OCI-LY1 (cell line): ENCODE data around the gene UROC1.

ENCODE experiments used
- H2AFZ ChIP-seq: fragments of 200-600 bp; sonication (generic), shearing (Covaris generic); 2 replicates; pipeline ENCODE4 v1.6.0; 2014; ENCODE audit warnings: antibody characterized with exemption, mild to moderate bottlenecking, low read length
- H3F3A ChIP-seq: fragments of 200-600 bp; sonication (generic), shearing (Covaris generic); 2 replicates; pipeline ENCODE4 v1.6.0; 2014; ENCODE audit warnings: mild to moderate bottlenecking, antibody characterized with exemption, low read length, moderate library complexity; ENCODE audit not compliant: insufficient read depth
- H3K27ac ChIP-seq: fragments of 200-600 bp; sonication (generic); 2 replicates; pipeline ENCODE4 v1.5.1; 2014; ENCODE audit warnings: low read length, mixed run types, mild to moderate bottlenecking, low read depth; ENCODE audit not compliant: poor library complexity, severe bottlenecking
- H3K27me3 ChIP-seq: fragments of 200-600 bp; sonication (generic); 2 replicates; pipeline ENCODE4 v1.6.0; 2014; ENCODE audit warnings: antibody characterized with exemption, mild to moderate bottlenecking, low read length, moderate library complexity; ENCODE audit not compliant: insufficient read depth
- H3K36me3 ChIP-seq: fragments of 200-600 bp; sonication (generic); 2 replicates; pipeline ENCODE4 v1.6.1; 2014; ENCODE audit warnings: mild to moderate bottlenecking, antibody characterized with exemption, low read length, moderate library complexity, mixed read lengths; ENCODE audit not compliant: insufficient read depth
- H3K4me1 ChIP-seq: fragments of 200-600 bp; sonication (generic); 2 replicates; pipeline ENCODE4 v1.5.1; 2014; ENCODE audit warnings: mild to moderate bottlenecking, low read length, moderate library complexity; ENCODE audit not compliant: insufficient read depth, severe bottlenecking
- H3K4me2 ChIP-seq: fragments of 200-600 bp; sonication (generic), shearing (Covaris generic); 2 replicates; pipeline ENCODE4 v1.6.1; 2014; ENCODE audit warnings: low read length
- H3K4me3 ChIP-seq: fragments of 200-600 bp; sonication (generic); 2 replicates; pipeline ENCODE4 v1.5.1; 2014; ENCODE audit warnings: low read length, low read depth, mild to moderate bottlenecking, mixed read lengths; ENCODE audit not compliant: poor library complexity, severe bottlenecking
- H3K79me2 ChIP-seq: fragments of 200-600 bp; shearing (Covaris generic); 2 replicates; pipeline ENCODE4 v1.6.1; 2016; ENCODE audit warnings: mixed run types, low read length, mixed read lengths; ENCODE audit not compliant: insufficient read depth
- H3K9ac ChIP-seq: fragments of 200-600 bp; sonication (generic), shearing (Covaris generic); 2 replicates; pipeline ENCODE4 v1.6.1; 2014; ENCODE audit warnings: mild to moderate bottlenecking, low read length, mixed read lengths
- H3K9me2 ChIP-seq: fragments of 200-600 bp; sonication (generic), shearing (Covaris generic); 2 replicates; pipeline ENCODE4 v1.6.1; 2014; ENCODE audit warnings: low read depth, mild to moderate bottlenecking, low read length, mixed read lengths
- H3K9me3 ChIP-seq: fragments of 200-600 bp; shearing (Covaris generic); 2 replicates; pipeline ENCODE4 v1.6.1; 2014; ENCODE audit warnings: low read length, mixed read lengths
- H4K20me1 ChIP-seq: fragments of 200-600 bp; sonication (generic), shearing (Covaris generic); 2 replicates; pipeline ENCODE4 v1.6.0; 2016; ENCODE audit warnings: mild to moderate bottlenecking, low read length; ENCODE audit not compliant: insufficient read depth
- CTCF ChIP-seq: fragments of 200-600 bp; sonication (generic), shearing (Covaris generic); IDR thresholded peaks from 2 replicates; pipeline ENCODE4 v1.5.1; 2017; ENCODE audit warnings: mild to moderate bottlenecking, antibody characterized with exemption, low read length, moderate library complexity, mixed read lengths
- EZH2 ChIP-seq: fragments of 200-600 bp; sonication (generic), shearing (Covaris generic); IDR thresholded peaks from 2 replicates; pipeline ENCODE4 v1.8.0; 2017; ENCODE audit warnings: borderline replicate concordance, mixed run types, mild to moderate bottlenecking, antibody characterized with exemption, low read length, moderate library complexity, mixed read lengths

Gene UROC1

GRCh38 chr3:126464494-126464893, 53.1 kb downstream of the UROC1 start:
- no peak for TF ChIP-seq EZH2
- TF ChIP-seq CTCF: no peak
- Histone ChIP-seq H3K9me2 (no peaks in the 10 kb centered on the region), H3K4me3 (no peak overlapping the region), H3K36me3 (peaks cover 94% of the 10 kb centered on the region), H3F3A (no peaks in the 10 kb centered on the region), H3K9me3 (no peaks in the 10 kb centered on the region), H2AFZ (no peak overlapping the region), H3K4me2 (no peak overlapping the region), H3K4me1 (no peaks in the 10 kb centered on the region), H3K27ac (no peak overlapping the region), H3K79me2 (no peaks in the 10 kb centered on the region), H3K27me3 (no peaks in the 10 kb centered on the region), H4K20me1 (no peaks in the 10 kb centered on the region), H3K9ac (no peak overlapping the region)

GRCh38 chr3:126464093-126464492, 53.5 kb downstream of the UROC1 start:
- Histone ChIP-seq H4K20me1 (no peaks in the 10 kb centered on the region), H3K9me2 (no peaks in the 10 kb centered on the region), H3K27me3 (no peaks in the 10 kb centered on the region), H3K27ac (no peak overlapping the region), H3K9ac (no peak overlapping the region), H3K4me3 (no peak overlapping the region), H3K9me3 (no peaks in the 10 kb centered on the region), H2AFZ (no peak overlapping the region), H3K36me3 (peaks cover 94% of the 10 kb centered on the region), H3K79me2 (no peaks in the 10 kb centered on the region), H3K4me2 (no peak overlapping the region), H3K4me1 (no peaks in the 10 kb centered on the region), H3F3A (no peaks in the 10 kb centered on the region)
- TF ChIP-seq CTCF: no peak

DNA sequence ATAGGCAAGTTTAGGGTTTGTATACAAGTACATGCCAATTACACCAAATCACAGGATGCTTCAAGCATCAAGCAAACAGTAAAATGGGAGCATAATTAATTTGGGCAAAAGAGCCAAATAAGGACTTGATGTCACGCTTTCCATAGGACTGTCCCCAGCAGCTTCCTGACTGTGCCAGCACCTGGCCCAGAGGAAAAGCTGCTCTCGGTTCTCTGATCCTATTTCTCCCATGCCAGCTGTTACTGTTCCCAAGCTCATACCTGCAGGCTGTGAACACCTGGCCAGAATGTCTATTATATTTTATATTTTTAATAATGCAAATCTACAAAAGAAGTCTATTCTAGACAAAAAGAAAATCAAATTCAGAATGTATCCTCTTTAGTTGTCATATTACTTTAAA, 54.1 kb downstream of the UROC1 start:
- Histone ChIP-seq H3K36me3 (peaks cover 94% of the 10 kb centered on the region), H3K4me1 (no peaks in the 10 kb centered on the region), H3K27ac (no peak overlapping the region), H3K27me3 (no peaks in the 10 kb centered on the region), H3K4me3 (no peak overlapping the region), H3K9me2 (no peaks in the 10 kb centered on the region), H3F3A (no peaks in the 10 kb centered on the region), H3K9ac (no peak overlapping the region), H3K4me2 (no peak overlapping the region), H3K79me2 (no peaks in the 10 kb centered on the region), H4K20me1 (no peaks in the 10 kb centered on the region), H2AFZ (no peak overlapping the region), H3K9me3 (no peaks in the 10 kb centered on the region)
- TF ChIP-seq CTCF (no peak), EZH2 (no peak)
